Measurements from ENCODE around the gene OR2AK2.
"Not testable (repeated sequence)": the region's sequence is repeated elsewhere in the genome, so short reads cannot be mapped to it uniquely, and the experiment has no call there.

Gene OR2AK2

DNA sequence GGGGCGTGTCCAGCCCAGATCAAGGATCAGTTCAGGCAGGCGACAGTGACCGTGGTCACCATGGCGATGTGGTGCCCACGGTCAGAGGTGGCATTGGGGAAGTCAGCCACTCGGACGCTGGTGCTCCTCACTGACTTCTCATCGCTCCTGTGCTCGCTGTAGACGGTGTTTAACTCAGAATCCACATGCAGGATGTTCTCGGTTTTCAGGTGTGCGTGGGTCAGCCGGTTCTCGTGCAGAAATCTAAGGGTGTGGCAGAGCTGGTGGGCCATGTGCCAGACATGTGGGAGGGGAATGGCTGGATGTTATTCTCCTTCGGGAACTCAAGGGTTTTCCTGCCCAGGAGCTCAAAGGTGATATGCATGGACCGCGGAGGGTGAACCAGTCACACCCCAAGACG, 28.6 kb upstream of the OR2AK2 start:
- no peak for TF ChIP-seq CTCF (IDR thresholded peaks at IDR 0.05; ENCODE audit: insufficient read depth, low read length, missing control alignments)
- ChIA-PET CTCF (no interaction called here), POLR2A (no interaction called here)
- DNase-seq (ENCODE audit: low read depth, low spot score) = no peak
- no peak overlapping the region for H3K4me3 ChIP-seq (ENCODE audit: low read depth, low read length)

- DNase-seq (ENCODE audit: low read depth, low spot score); H3K4me3 ChIP-seq (ENCODE audit: low read depth, low read length); CTCF ChIA-PET; POLR2A ChIA-PET: not testable (repeated sequence)
- peak; percentile 7 for TF ChIP-seq CTCF (IDR thresholded peaks at IDR 0.05; ENCODE audit: insufficient read depth, low read length, missing control alignments)
These were observed 27.9 kb upstream of the OR2AK2 start for GRCh38 chr1:247936965-247937734.

GRCh38 chr1:247942624-247943023, 22.4 kb upstream of the OR2AK2 start:
- no peak overlapping the region for H3K4me3 ChIP-seq (ENCODE audit: low read depth, low read length)
- DNase-seq (ENCODE audit: low read depth, low spot score) = no peak
- ChIA-PET CTCF (no interaction called here), POLR2A (no interaction called here)
- TF ChIP-seq CTCF (IDR thresholded peaks at IDR 0.05; ENCODE audit: insufficient read depth, low read length, missing control alignments) = no peak

GRCh38 chr1:247948558-247948957, 16.5 kb upstream of the OR2AK2 start, which contains the start of gene OR2L8:
Gene OR2L8, plus strand, starts transcription at chr1:247948858. Its CDS starts 0 bp downstream, at chr1:247948858.
- TF ChIP-seq CTCF (IDR thresholded peaks at IDR 0.05; ENCODE audit: insufficient read depth, low read length, missing control alignments) = no peak
- CTCF ChIA-PET = no interaction called here
- POLR2A ChIA-PET = no interaction called here

DNA sequence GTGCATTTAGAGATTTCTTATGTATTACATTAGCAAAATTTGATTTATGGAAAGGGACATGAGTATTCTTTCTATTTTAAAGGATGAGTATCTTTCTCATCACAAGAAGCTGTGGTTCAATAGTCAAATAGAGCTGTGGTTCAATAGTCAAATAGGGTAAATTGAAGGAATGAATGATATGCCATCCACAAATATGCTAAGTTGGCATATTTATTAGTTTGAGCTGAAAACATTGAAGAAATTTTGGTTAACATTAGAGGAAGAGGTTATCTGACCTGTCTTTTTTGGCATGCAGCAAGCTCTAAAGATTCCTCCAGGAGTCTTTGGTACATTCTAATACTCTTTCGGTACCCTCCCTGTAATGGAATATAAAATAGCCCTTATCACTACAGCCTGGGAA, 11.6 kb upstream of the OR2AK2 start:
- no peak for DNase-seq (ENCODE audit: low read depth, low spot score)
- ChIA-PET POLR2A (no interaction called here), CTCF (no interaction called here)
- H3K4me3 ChIP-seq (ENCODE audit: low read depth, low read length) = no peak overlapping the region
- TF ChIP-seq CTCF (IDR thresholded peaks at IDR 0.05; ENCODE audit: insufficient read depth, low read length, missing control alignments) = no peak

More at GRCh38 chr1:247948558-247948957, 16.5 kb upstream of the OR2AK2 start, which contains the start of gene OR2L8:
- DNase-seq (ENCODE audit: low read depth, low spot score) = no peak
- H3K4me3 ChIP-seq (ENCODE audit: low read depth, low read length) = no peak within 1 kb of the TSS

DNA sequence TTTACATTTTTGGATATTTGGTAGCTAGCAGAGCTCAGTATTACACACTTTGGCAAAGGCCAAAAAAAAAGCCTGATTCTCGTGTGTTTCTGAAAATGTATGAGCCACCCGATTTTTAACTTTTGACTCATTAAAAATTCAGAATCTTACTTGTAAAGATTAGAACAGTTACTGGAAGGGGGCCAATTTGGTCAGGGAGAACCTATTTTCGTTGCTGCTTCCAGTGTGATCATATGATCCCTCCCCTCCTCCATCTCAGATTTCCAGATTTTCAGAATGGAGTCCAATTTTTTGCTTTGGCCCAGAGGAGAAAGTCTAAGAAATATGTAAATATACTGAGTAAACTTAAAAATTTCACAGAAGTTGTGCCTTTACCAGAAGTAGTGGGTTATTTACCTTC, 3.2 kb upstream of the OR2AK2 start:
- TF ChIP-seq CTCF (IDR thresholded peaks at IDR 0.05; ENCODE audit: insufficient read depth, low read length, missing control alignments) = no peak
- no peak for DNase-seq (ENCODE audit: low read depth, low spot score)
- H3K4me3 ChIP-seq (ENCODE audit: low read depth, low read length) = no peak overlapping the region
- ChIA-PET CTCF (no interaction called here), POLR2A (no interaction called here)
